Ovary (tissue), 9 donors: ENCODE measurements around the gene RRP8. TPM values are rescaled to one million over a fixed set of nuclear protein-coding genes. Genes with fewer than 3 reads are reported as not detected.
A peak's percentile ranks its signal among the peaks of the same experiment; 100 is the strongest.

Experiments used
- DNase-seq, 5 donors: peaks; one replicate each; pipeline ENCODE4 v3.0.0-alpha.2; 2019 to 2020
- H3K27ac ChIP-seq, 2 donors: fragments of 200-600 bp; one replicate each; pipeline versions ENCODE4 v1.5.1 to v1.8.0; 2019 to 2022
- H3K27me3 ChIP-seq: fragments of 200-600 bp; one replicate; pipeline ENCODE4 v1.8.0; 2022
- H3K36me3 ChIP-seq: fragments of 200-600 bp; sonication (generic); one replicate; pipeline ENCODE4 v1.5.1; 2019
- H3K4me1 ChIP-seq: one replicate; pipeline ENCODE4 v1.8.1; 2013; ENCODE audit warnings: mild to moderate bottlenecking, moderate library complexity; ENCODE audit not compliant: insufficient read depth
- H3K4me3 ChIP-seq: fragments of 200-600 bp; sonication (generic); one replicate; pipeline ENCODE4 v1.5.1; 2017
- H3K9me3 ChIP-seq, 2 donors: fragments of 200-600 bp in 1 of 2; sonication (generic) in 1 of 2; one replicate each; pipeline versions ENCODE4 v1.5.1 to v1.8.1; 2013 to 2019; ENCODE audit warnings: mild to moderate bottlenecking in 1 of 2, moderate library complexity in 1 of 2
- EP300 ChIP-seq: sonication (generic); formaldehyde crosslinking; IDR thresholded peaks from one replicate; pipeline ENCODE4 v1.6.1; 2017; ENCODE audit warnings: antibody characterized with exemption
- POLR2A ChIP-seq: fragments of 450-650 bp; IDR thresholded peaks from one replicate; pipeline ENCODE4 v1.6.1; 2017; ENCODE audit warnings: antibody characterized with exemption, mild to moderate bottlenecking, moderate library complexity
- WGBS, 3 donors: extraction: QIAGEN DNeasy Blood & Tissue Kit in 1 of 3; methylation state at CpG; one replicate each; pipeline versions ENCODE4 v1.1.5 to v1.1.7; 2013 to 2017; 5-methylcytosine and 5-hydroxymethylcytosine counted together
- intact Hi-C, 4 donors: fragments of 100-400 bp; cut with DNase I; formaldehyde crosslinking; loops; one replicate each; pipeline versions ENCODE4 v1.11.0 to v1.15.1; 2022 to 2023
- polyA plus RNA-seq, 2 donors: library from polyadenylated mRNA; stranded (reverse); fragments of 200-250 nt in 1 of 2; fragments of 350-450 nt in 1 of 2; fragmentation: Illumina TruSeq in 1 of 2; extraction: RNeasy Lipid Tissue Mini Kit (QIAGEN cat#74804) in 1 of 2; gene quantifications; one replicate each; pipeline ENCODE4 v1.2.3, GENCODE V29; 2013 to 2014
- total RNA-seq, 7 donors: library from RNA; depleted of rRNA in 2 of 7; stranded (reverse); fragments of >200 nt in 2 of 7; fragmentation: NEBNext Ultra II Directional in 3 of 7; extraction: Animal tissue kit (Norgen Biotek cat#: 25700) in 3 of 7; gene quantifications; one replicate each; pipeline versions ENCODE4 v1.1.0 to v1.2.4, GENCODE V29; 2016 to 2023
- TF ChIP-seq, protein P1 (sequence below), 3 donors: fragments of 450-650 bp in 2 of 3; fragments of 200-600 bp in 1 of 3; IDR thresholded peaks; one replicate each; pipeline versions ENCODE4 v1.5.1 to v1.8.0; 2016 to 2022; ENCODE audit warnings: antibody characterized with exemption in 3 of 3, mild to moderate bottlenecking in 1 of 3
- donor health status: DM: no; HTN: no; CAD: no; lungs with moderate emphysema.
- donor health status: DM: no; HTN: no; CAD: no.
- donor health status: Bipolar disorder and iron deficiency.
- donor health status: DM: yes; HTN: yes; CAD: no.
- donor health status: DM: no; HTN: no; CAD: no.
- donor health status: DM: yes; HTN: yes; CAD: no.

The RRP8 gene
- total and polyA plus RNA-seq, 9 donors, result 8.2 to 32.7 (median 17.1) TPM

DNA sequence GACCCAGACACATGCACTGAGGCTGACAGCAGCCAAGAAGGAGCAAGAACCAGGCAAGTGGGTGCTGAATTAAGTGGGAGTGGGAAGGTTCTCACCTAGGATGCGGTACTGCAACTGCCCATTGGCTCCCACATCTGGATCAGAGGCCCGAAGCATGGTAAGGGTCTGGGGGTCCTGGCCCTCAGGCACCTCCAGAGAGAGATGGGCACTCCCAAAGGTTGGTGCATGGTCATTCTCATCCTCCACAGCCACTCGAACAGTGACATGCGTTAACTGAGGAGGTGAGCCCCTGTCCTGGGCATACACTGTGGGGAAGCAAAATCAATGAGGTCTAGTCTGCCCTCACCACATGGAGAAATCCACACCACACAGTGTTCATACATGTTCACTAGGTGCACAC, 25.1 kb upstream of the RRP8 start:
- no peak for TF ChIP-seq EP300
- TF ChIP-seq, protein P1, sequence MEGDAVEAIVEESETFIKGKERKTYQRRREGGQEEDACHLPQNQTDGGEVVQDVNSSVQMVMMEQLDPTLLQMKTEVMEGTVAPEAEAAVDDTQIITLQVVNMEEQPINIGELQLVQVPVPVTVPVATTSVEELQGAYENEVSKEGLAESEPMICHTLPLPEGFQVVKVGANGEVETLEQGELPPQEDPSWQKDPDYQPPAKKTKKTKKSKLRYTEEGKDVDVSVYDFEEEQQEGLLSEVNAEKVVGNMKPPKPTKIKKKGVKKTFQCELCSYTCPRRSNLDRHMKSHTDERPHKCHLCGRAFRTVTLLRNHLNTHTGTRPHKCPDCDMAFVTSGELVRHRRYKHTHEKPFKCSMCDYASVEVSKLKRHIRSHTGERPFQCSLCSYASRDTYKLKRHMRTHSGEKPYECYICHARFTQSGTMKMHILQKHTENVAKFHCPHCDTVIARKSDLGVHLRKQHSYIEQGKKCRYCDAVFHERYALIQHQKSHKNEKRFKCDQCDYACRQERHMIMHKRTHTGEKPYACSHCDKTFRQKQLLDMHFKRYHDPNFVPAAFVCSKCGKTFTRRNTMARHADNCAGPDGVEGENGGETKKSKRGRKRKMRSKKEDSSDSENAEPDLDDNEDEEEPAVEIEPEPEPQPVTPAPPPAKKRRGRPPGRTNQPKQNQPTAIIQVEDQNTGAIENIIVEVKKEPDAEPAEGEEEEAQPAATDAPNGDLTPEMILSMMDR (IDR thresholded peaks at IDR 0.05), result no peak
- no peak for TF ChIP-seq POLR2A
- H3K4me3 ChIP-seq, result no peak overlapping the region
- H3K27ac ChIP-seq, result no peak overlapping the region
- DNase-seq, result no peak
- no peaks in the 10 kb centered on the region for H3K27me3 ChIP-seq
- no peaks in the 10 kb centered on the region for H3K36me3 ChIP-seq
- WGBS, 3 donors, result 93 to 95% (median 93%) methylated on average over 4 of the region's 4 CpGs
- intact Hi-C loops, result no loop called here
- no peaks in the 10 kb centered on the region for H3K4me1 ChIP-seq
- no peaks in the 10 kb centered on the region for H3K9me3 ChIP-seq

DNA sequence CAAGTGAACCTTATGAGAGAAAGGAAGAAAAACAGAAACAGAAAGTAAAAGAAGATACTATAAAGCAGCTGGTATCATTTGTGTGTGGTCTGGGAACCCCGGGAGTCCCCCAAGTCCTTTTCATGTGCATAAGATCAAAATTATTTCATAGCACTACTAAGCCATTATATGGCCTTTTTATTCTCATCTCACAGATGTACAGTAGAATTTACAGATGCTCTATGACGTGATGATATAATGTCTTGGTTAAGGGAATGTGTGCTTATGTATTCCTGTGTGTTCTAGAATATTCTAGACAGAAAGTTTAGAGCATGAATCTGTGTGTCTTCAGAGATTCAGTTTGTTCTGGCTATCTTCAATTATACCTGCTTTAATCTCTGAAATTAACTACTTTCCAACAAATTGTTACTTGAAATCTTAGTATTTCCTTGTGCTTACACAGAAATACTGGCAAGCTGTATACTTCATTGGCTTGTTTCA, 24.4 kb upstream of the RRP8 start:
- DNase-seq, result no peak
- Histone ChIP-seq H3K4me3 (no peak overlapping the region), H3K9me3 (no peaks in the 10 kb centered on the region), H3K36me3 (no peaks in the 10 kb centered on the region), H3K27ac (no peak overlapping the region), H3K27me3 (no peaks in the 10 kb centered on the region), H3K4me1 (no peaks in the 10 kb centered on the region)
- TF ChIP-seq, protein P1 (IDR thresholded peaks at IDR 0.05), result no peak
- TF ChIP-seq EP300, result no peak
- TF ChIP-seq POLR2A, result no peak
- WGBS, 3 donors, result 54 to 65% (median 58%) methylated on average over 2 of the region's 2 CpGs
- intact Hi-C loops, result no loop called here

DNA sequence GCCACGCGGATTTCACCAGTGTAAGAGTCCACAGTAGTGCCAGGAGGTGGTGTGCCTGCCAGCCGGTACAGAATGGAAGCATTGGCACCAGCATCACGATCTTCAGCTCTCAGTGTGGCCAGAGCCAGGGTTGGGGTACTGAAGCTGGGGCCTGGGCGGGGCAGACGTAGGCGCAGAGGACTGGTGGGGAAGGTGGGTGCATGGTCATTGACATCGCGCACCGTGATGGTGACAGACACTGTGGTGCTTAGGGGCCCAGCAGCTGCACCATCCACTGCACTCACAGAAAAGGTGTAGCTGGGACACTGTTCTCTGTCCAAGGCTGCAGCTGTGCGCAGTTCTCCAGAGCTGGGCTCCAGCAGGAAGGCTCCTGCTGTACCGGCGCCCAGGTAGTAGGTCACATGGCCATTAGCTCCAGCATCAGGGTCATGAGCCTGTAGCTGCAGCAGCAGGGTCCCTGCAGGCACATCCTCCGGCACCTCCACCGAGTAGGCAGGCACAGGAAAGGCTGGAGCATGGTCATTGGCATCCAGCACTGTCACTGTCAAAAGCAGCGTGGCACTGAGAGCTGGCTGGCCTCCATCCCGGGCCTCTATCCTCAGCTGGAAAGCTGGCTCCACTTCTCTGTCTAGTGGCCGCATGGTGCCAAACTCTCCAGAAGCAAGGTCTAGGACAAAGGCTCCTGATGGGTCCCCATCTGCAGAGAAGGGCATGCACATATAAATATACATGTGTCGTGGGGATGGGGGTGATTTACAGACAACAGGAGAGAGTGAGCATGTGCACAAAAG, 23.8 kb upstream of the RRP8 start:
- intact Hi-C loops, result no loop called here
- 80 to 90% (median 83%) methylated on average over 19 of the region's 19 CpGs for WGBS, 3 donors
- Histone ChIP-seq H3K4me1 (no peaks in the 10 kb centered on the region), H3K9me3 (no peaks in the 10 kb centered on the region), H3K27me3 (no peaks in the 10 kb centered on the region), H3K27ac (no peak overlapping the region), H3K36me3 (no peaks in the 10 kb centered on the region), H3K4me3 (no peak overlapping the region)
- no peak for TF ChIP-seq POLR2A
- no peak for TF ChIP-seq EP300
- TF ChIP-seq, protein P1 (IDR thresholded peaks at IDR 0.05), result no peak
- peak in 2 of 5 donors; percentile 8 to 31 for DNase-seq

DNA sequence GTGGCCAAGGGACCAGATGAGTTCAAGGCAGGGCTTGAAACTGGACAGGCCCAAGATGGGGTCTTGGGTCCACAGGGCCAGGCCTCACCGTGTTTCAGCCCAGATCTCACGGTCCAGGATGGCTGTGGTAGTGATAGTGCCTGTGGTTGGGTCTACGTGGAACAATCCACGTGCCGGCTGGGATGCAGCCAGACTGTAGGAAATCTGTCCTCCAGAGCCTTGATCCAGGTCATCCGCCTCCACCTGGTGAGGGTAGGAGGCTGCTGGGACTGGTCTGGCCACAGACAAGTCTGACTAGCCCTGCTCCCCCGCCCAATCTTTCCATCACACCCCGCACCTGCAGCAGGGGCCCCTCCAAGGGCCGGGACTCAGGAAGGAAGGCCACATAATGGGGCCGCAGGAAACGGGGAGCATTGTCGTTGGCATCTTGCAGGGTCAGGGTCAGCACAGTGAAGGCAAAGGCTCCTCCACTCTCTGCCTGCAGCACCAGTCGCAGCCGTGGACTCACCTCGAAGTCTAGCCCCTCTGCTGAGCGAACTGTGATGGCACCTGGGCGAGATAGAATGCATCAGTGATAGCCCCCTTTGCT, 22.5 kb upstream of the RRP8 start:
- H3K4me1 ChIP-seq, result no peaks in the 10 kb centered on the region
- no peak for DNase-seq
- H3K27ac ChIP-seq, result no peak overlapping the region
- no peaks in the 10 kb centered on the region for H3K9me3 ChIP-seq
- H3K36me3 ChIP-seq, result no peaks in the 10 kb centered on the region
- H3K4me3 ChIP-seq, result no peak overlapping the region
- no peaks in the 10 kb centered on the region for H3K27me3 ChIP-seq
- TF ChIP-seq EP300 (no peak), POLR2A (no peak)
- TF ChIP-seq, protein P1 (IDR thresholded peaks at IDR 0.05), result no peak
- 88 to 91% (median 90%) methylated on average over 16 to 17 of the region's 17 CpGs for WGBS, 3 donors
- intact Hi-C loops, result no loop called here
